ENCODE measurements around the gene NUDT1. TPM values are rescaled to one million over a fixed set of nuclear protein-coding genes. Genes with fewer than 3 reads are reported as not detected.

Gene NUDT1
- total RNA-seq, 3 donors from 2014 or later (not counting 1 experiment from before 2014, with no cell fraction given) = 17.9 to 19.2 (median 18.2) TPM

DNA sequence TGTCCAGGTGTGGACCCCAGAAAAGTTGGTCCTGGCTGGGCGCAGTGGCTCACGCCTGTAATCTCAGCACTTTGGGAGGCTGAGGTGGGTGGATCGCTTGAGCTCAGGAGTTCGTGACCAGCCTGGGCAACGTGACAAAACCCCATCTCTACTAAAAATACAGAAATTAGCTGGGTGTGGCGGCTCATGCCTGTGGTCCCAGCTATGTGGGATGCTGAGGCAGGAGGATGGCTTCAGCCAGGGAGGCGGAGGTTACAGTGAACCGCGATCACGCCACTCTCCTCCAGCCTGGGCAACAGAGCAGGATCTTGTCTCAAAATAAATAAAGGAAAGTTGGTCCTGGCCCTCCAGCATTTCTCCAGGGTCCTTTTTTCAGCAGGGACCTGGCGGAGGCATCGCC, 1.4 kb downstream of the NUDT1 start:
- TF ChIP-seq CTCF (IDR thresholded peaks at IDR 0.05) = no peak
- H3K36me3 Mint-ChIP-seq = no peaks in the 10 kb centered on the region
- no peak for DNase-seq
- H3K9me3 ChIP-seq (ENCODE audit: control insufficient read depth, insufficient read depth, low read length) = no peaks in the 10 kb centered on the region
- peaks cover 63% of the 10 kb centered on the region for H3K4me1 ChIP-seq (ENCODE audit: control insufficient read depth, insufficient read depth, low read length)
- ATAC-seq = no peak
- no peaks in the 10 kb centered on the region for H3K27me3 Mint-ChIP-seq (ENCODE audit: low read depth in 2 of 2)
- peak overlapping the region; percentile 13 for H3K4me3 Mint-ChIP-seq
- H3K27ac ChIP-seq (ENCODE audit: low read length) = no peak overlapping the region
- H3K27me3 ChIP-seq (ENCODE audit: control insufficient read depth, insufficient read depth, low read length) = no peaks in the 10 kb centered on the region
- H3K27ac Mint-ChIP-seq = no peak overlapping the region
- H3K4me3 ChIP-seq (ENCODE audit: low read length) = no peak overlapping the region
- intact Hi-C loops (cut with micrococcal nuclease) = loop anchor here (10.0 kb wide), 2 partner anchors 221 to 669 kb away; partner anchors contain the start of gene PSMG3
- peaks cover under 1% of the 10 kb centered on the region for H3K36me3 ChIP-seq (ENCODE audit: control insufficient read depth, insufficient read depth, low read length)
- WGBS (ENCODE audit: insufficient coverage) = 87% methylated on average over 11 of the region's 12 CpGs
- peaks cover 11 to 35% of the 10 kb centered on the region in 2 donors for H3K4me1 Mint-ChIP-seq
- H3K9me3 Mint-ChIP-seq = no peaks in the 10 kb centered on the region

- peak overlapping the region; percentile 28 for H3K4me3 Mint-ChIP-seq
- no peak overlapping the region for H3K4me3 ChIP-seq (ENCODE audit: low read length)
- no peaks in the 10 kb centered on the region for H3K27me3 Mint-ChIP-seq (ENCODE audit: low read depth in 2 of 2)
- no peaks in the 10 kb centered on the region for H3K36me3 Mint-ChIP-seq
- no peaks in the 10 kb centered on the region for H3K36me3 ChIP-seq (ENCODE audit: control insufficient read depth, insufficient read depth, low read length)
- ATAC-seq (no peak), DNase-seq (no peak)
- H3K9me3 Mint-ChIP-seq = no peaks in the 10 kb centered on the region
- no peak overlapping the region for H3K27ac ChIP-seq (ENCODE audit: low read length)
- intact Hi-C loops (cut with micrococcal nuclease) = loop anchor here (10.0 kb wide), 2 partner anchors 220 to 670 kb away; partner anchors contain the start of gene PSMG3
- WGBS (ENCODE audit: insufficient coverage) = 88% methylated on average over 25 of the region's 25 CpGs
- H3K27ac Mint-ChIP-seq = no peak overlapping the region
- peaks cover 20 to 44% of the 10 kb centered on the region in 2 donors for H3K4me1 Mint-ChIP-seq
- H3K9me3 ChIP-seq (ENCODE audit: control insufficient read depth, insufficient read depth, low read length) = no peaks in the 10 kb centered on the region
- peaks cover 74% of the 10 kb centered on the region for H3K4me1 ChIP-seq (ENCODE audit: control insufficient read depth, insufficient read depth, low read length)
- H3K27me3 ChIP-seq (ENCODE audit: control insufficient read depth, insufficient read depth, low read length) = no peaks in the 10 kb centered on the region
- no peak for TF ChIP-seq CTCF (IDR thresholded peaks at IDR 0.05)
Observed at GRCh38 chr7:2244404-2244995, 2.5 kb downstream of the NUDT1 start.

DNA sequence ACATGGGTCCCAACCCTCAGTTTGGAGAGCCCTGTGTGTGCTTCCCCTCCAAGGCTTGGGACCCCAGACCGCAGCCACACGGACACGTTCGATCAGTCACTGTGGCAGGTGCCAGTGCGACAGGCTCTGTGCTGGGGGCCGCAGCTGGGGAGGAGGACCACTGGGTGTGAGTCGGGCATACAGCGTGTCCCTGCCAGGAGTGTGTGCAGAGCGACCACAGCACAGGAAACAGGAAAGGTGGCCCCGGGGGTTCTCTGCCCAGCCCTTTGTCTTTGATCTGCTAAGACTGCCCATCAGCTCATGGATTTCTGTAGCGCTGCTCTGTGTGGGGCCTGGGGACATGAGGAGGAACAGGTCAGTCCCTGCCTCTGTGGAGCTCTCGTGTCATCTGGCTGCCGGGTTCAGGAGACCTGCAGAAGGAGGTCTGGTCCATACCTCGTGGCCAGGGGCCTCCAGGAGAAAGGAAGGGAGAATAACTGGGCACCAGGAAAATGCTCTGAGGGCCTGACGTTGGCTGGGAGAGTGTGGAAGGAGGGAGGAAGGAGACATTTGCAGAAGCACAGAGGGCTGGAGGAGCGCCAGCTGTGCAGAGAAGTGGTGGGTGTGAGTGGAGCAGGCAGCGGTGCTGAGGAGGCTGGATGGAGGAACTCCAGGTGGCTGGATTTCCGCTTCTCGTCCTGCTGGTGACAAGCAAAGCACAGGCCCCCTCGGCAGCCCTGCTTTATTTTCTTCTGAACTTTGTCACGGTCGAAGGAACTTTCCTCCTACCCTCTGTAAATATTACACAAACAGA, 4.1 kb downstream of the NUDT1 start:
- Histone ChIP-seq H3K4me1 (ENCODE audit: control insufficient read depth, insufficient read depth, low read length) (peaks cover 78% of the 10 kb centered on the region), H3K27ac (ENCODE audit: low read length) (no peak overlapping the region), H3K36me3 (ENCODE audit: control insufficient read depth, insufficient read depth, low read length) (no peaks in the 10 kb centered on the region), H3K9me3 (ENCODE audit: control insufficient read depth, insufficient read depth, low read length) (no peaks in the 10 kb centered on the region), H3K27me3 (ENCODE audit: control insufficient read depth, insufficient read depth, low read length) (no peaks in the 10 kb centered on the region), H3K4me3 (ENCODE audit: low read length) (no peak overlapping the region)
- Mint-ChIP-seq H3K4me1 (peaks cover 20 to 49% of the 10 kb centered on the region in 2 donors), H3K36me3 (no peaks in the 10 kb centered on the region), H3K9me3 (no peaks in the 10 kb centered on the region), H3K4me3 (peak overlapping the region; percentile 37), H3K27ac (peak overlapping the region in 1 of 2 donors; percentile 35), H3K27me3 (ENCODE audit: low read depth in 2 of 2) (no peaks in the 10 kb centered on the region)
- DNase-seq (no peak), ATAC-seq (no peak)
- TF ChIP-seq CTCF (IDR thresholded peaks at IDR 0.05) = no peak
- WGBS (ENCODE audit: insufficient coverage) = 33% methylated on average over 22 of the region's 22 CpGs
- intact Hi-C loops (cut with micrococcal nuclease) = loop anchor here (5.0 to 10.0 kb wide), 3 partner anchors 101 to 671 kb away; partner anchors contain the start of gene PSMG3

All from natural killer cell (primary cell).